ENCODE measurements around the gene HNRNPLL.

HNRNPLL gene

DNA sequence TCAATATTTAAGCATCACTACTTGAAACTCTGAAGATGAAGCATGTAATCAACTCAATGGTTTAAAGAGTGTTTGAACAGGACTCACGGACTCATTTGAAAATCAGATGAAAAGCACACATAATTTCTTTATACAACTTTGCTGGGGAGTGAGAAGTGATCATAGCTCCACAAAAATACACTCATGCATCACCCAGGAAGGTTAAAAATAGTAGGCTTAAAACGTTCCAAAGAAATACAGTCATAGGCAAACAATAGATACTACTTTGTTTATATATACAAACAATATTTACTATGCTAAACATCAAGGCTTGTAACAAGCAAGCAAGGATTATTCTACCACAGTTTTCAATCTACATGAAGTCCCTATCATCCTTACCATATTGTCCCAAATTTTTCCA lies 11.6 kb downstream of the HNRNPLL start:
- no peak for DNase-seq

- peak in 1 of 2 experiments; percentile 66 for DNase-seq
Observed at GRCh38 chr2:38590053-38590452, 12.7 kb downstream of the HNRNPLL start.

GRCh38 chr2:38586931-38587330 lies 15.8 kb downstream of the HNRNPLL start:
- DNase-seq, result no peak

- no peak for DNase-seq
Observed at GRCh38 chr2:38584881-38585280, 17.8 kb downstream of the HNRNPLL start.

GRCh38 chr2:38583994-38584393 lies 18.7 kb downstream of the HNRNPLL start:
- no peak for DNase-seq

GRCh38 chr2:38583524-38583923 lies 19.2 kb downstream of the HNRNPLL start:
- no peak for DNase-seq

GRCh38 chr2:38581193-38582147 lies 21.3 kb downstream of the HNRNPLL start:
- DNase-seq, result peak; percentile 33 to 52

- DNase-seq, result no peak
Observed at GRCh38 chr2:38580115-38580636, 22.6 kb downstream of the HNRNPLL start.

- no peak for DNase-seq
Observed at GRCh38 chr2:38578832-38579231, 23.9 kb downstream of the HNRNPLL start.

- DNase-seq, result no peak
Observed at GRCh38 chr2:38574278-38574677, 28.4 kb downstream of the HNRNPLL start.

GRCh38 chr2:38572167-38572566 lies 30.6 kb downstream of the HNRNPLL start:
- DNase-seq, result no peak

DNA sequence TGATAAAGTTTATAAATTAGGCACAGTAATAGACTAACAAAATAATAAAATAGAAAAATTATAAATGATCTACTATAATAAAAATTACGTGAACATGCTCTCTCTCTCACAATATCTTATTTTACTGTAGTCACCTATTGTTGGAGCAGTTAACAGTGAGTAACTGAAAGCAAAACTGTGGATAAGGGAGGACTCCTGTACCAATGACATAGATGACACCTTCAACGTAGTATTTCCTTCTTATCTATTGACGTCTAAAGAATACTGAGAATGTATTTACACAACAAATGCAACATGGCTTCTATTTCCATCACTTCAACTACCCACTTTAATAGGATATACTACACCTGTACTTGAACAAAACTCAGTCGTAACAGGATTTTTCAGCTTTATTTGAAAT lies 31.5 kb downstream of the HNRNPLL start:
- no peak for DNase-seq

DNA sequence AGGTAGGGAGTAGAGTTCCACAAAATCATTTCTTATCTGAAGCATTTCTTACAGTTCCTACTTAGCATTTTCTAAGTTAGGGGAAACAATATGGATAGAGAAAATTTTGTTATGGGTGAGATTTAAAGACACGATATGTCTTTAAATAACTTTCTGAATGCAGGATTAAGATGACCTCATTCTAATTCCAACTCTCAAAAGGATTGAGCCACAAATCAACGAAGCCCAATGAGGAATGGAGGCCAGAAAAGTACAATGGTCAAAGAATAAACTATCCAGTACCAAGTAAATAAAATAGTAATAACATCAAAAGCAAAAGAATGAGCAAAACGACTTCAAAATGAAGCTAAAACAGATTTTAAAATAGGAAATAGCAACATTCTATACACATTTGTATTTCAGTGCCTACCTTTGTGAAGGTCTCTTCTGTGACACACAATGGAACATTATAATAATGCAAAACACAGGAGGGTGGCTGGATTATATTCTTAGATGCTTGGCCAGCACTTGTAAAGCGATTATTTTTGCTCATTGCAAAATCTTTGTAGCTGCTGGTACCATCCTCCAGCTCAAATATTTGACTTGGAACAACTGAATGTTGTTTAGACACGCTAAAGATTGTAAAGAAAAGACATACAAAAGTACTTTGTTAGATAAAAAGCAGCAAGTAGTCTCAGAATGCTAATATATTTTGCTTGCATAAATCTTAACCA lies 33.8 kb downstream of the HNRNPLL start:
- peak in 1 of 2 experiments; percentile 20 for DNase-seq

DNA sequence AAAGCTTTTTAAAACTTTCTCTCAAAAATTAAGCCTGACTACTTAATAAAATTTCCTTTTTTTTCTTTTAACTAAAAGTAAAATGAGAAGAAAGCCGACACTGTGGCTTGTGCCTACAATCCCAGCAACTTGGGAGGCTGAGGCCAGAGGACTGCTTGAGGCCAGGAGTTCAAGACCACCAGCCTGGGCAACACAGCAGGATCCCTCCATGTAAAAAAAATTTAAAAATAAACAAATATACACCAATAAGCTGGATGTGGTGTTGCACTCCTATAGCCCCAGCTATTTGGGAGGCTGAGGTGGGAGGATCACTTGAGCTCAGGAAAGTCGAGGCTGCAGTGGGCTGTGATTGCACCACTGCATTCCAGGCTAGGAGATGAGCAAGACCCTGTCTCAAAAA lies 37.4 kb downstream of the HNRNPLL start:
- DNase-seq, result no peak

DNA sequence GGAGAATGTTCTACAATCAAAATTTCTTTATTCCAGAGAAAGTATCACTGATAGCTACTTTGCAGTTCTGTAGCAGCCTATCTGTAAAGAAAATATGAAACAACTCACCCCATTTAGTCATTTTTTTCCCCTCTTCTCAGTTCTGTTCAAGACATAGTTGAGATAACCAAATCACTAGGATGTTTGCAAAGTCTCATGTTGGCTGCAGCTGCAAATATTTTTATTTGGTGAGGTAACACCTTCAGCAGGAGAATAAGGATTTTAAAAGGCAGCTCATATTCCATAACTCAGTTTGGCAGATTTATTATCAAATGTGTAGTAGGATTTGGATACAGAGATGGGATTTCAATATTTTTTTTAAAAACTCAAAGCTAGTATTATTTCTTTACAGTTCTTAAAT lies 41.0 kb downstream of the HNRNPLL start:
- no peak for DNase-seq

GRCh38 chr2:38560092-38560491 lies 42.6 kb downstream of the HNRNPLL start:
- no peak for DNase-seq

DNA sequence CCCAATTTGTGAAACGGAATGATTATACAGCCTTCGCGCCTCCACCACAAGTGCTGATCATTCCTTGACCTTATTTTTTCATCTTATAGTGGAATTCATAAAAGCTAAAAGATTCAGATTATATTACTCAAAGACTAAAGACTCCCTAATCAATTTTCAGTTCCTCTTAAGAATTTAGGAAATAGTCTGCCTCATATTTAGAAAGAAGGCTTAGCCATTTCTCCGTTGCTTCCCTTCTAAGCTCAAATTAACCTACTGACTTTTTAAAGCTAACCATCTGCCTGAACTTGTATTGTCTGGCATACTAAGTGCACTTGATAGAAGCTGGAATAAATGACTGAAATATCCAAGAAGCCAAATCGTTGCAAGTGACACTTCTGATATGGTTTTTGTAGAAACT lies 44.7 kb downstream of the HNRNPLL start:
- DNase-seq, result no peak

GRCh38 chr2:38557217-38557616 lies 45.5 kb downstream of the HNRNPLL start:
- DNase-seq, result no peak

GRCh38 chr2:38556006-38556801 lies 46.5 kb downstream of the HNRNPLL start:
- no peak for DNase-seq

- DNase-seq, result no peak
Observed at GRCh38 chr2:38554973-38555595, 47.6 kb downstream of the HNRNPLL start.

DNA sequence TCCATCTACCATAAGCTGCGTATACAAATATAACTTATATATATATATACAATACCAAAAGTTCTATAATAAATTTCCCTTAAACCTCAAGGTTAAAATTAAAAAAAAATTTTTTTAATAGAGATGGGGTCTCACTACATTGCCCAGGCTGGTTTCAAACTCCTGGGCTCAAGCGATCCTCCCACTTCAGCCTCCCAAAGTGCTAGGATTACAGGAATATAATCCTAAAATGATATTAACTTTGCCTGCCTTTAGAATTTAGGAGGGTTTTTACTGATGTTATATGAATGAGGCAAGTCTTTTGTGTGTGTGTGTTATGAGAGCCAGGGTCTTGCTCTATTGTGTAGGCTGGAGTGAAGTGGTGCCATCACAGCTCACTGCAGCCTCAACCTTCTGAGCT lies 49.2 kb downstream of the HNRNPLL start:
- DNase-seq, result no peak

- no peak for DNase-seq
Observed at GRCh38 chr2:38552259-38552658, 50.5 kb downstream of the HNRNPLL start.

- DNase-seq, result no peak
Observed at GRCh38 chr2:38551746-38552145, 51.0 kb downstream of the HNRNPLL start.
